GM23338 (cell line): ENCODE measurements around the gene UBXN10. TPM values are rescaled to one million over a fixed set of nuclear protein-coding genes. Genes with fewer than 3 reads are reported as not detected.

Source experiments
- ATAC-seq: fragments of 200-7000 bp; cut with Tn5 transposase; 3 replicates; pipeline ENCODE4 v1.9.1; 2020
- DNase-seq: peaks from one replicate; pipeline ENCODE4 v3.0.0-alpha.2; 2015; ENCODE audit warnings: low spot score
- H2AFZ ChIP-seq: fragments of 200-600 bp; sonication (generic); 2 replicates; pipeline ENCODE4 v1.8.0; 2016; ENCODE audit warnings: antibody characterized with exemption, mild to moderate bottlenecking, moderate library complexity
- H3F3A ChIP-seq: fragments of 200-600 bp; sonication (generic); replicated peaks from 2 replicates; pipeline ENCODE4 v1.8.0; 2017; ENCODE audit warnings: antibody characterized with exemption, mixed run types, low read depth
- H3K27ac ChIP-seq: fragments of 200-600 bp; sonication (generic); 2 replicates; pipeline ENCODE4 v1.6.1; 2016; ENCODE audit warnings: low read depth
- H3K27me3 ChIP-seq: fragments of 200-600 bp; sonication (generic); 2 replicates; pipeline ENCODE4 v1.8.0; 2016; ENCODE audit warnings: mild to moderate bottlenecking, mixed run types, moderate library complexity; ENCODE audit not compliant: insufficient read depth
- H3K36me3 ChIP-seq: fragments of 200-600 bp; sonication (generic); 2 replicates; pipeline ENCODE4 v1.8.0; 2016; ENCODE audit warnings: mild to moderate bottlenecking; ENCODE audit not compliant: insufficient read depth
- H3K4me1 ChIP-seq: fragments of 200-600 bp; sonication (generic); 2 replicates; pipeline ENCODE4 v1.8.0; 2016; ENCODE audit warnings: mild to moderate bottlenecking, moderate library complexity; ENCODE audit not compliant: insufficient read depth
- H3K4me2 ChIP-seq: fragments of 200-600 bp; sonication (generic); 2 replicates; pipeline ENCODE4 v1.7.1; 2017; ENCODE audit warnings: mixed run types
- H3K4me3 ChIP-seq: fragments of 200-600 bp; sonication (generic); 2 replicates; pipeline ENCODE4 v1.6.1; 2016; ENCODE audit warnings: mixed run types
- H3K79me2 ChIP-seq: fragments of 200-600 bp; sonication (generic); replicated peaks from 2 replicates; pipeline ENCODE4 v1.8.0; 2017; ENCODE audit warnings: mild to moderate bottlenecking; ENCODE audit not compliant: insufficient read depth
- H3K9me2 ChIP-seq: fragments of 200-600 bp; sonication (generic); 2 replicates; pipeline ENCODE4 v1.8.0; 2017; ENCODE audit not compliant: insufficient read depth
- H4K20me1 ChIP-seq: fragments of 200-600 bp; sonication (generic); replicated peaks from 2 replicates; pipeline ENCODE4 v1.8.0; 2017; ENCODE audit warnings: mild to moderate bottlenecking; ENCODE audit not compliant: insufficient read depth
- H3K27ac Mint-ChIP-seq: 2 replicates; pipeline ENCODE4 v1.8.0; 2020; ENCODE audit warnings: inconsistent platforms, mild to moderate bottlenecking, moderate library complexity, mixed read lengths
- H3K27me3 Mint-ChIP-seq: 3 replicates; pipeline ENCODE4 v1.8.0; 2022; ENCODE audit warnings: low read depth, mild to moderate bottlenecking, moderate library complexity, mixed read lengths, inconsistent platforms; ENCODE audit not compliant: insufficient read depth, poor library complexity
- H3K36me3 Mint-ChIP-seq: 3 replicates; pipeline ENCODE4 v1.8.0; 2021; ENCODE audit warnings: low read depth, mild to moderate bottlenecking, inconsistent platforms, moderate library complexity, mixed read lengths
- H3K4me1 Mint-ChIP-seq: 3 replicates; pipeline ENCODE4 v1.8.0; 2020; ENCODE audit warnings: mild to moderate bottlenecking, inconsistent platforms, mixed read lengths
- H3K4me3 Mint-ChIP-seq: 3 replicates; pipeline ENCODE4 v1.8.0; 2021; ENCODE audit warnings: moderate library complexity, mild to moderate bottlenecking, inconsistent platforms, mixed read lengths
- H3K9me3 Mint-ChIP-seq: 3 replicates; pipeline ENCODE4 v1.8.0; 2020; ENCODE audit warnings: moderate library complexity, mild to moderate bottlenecking, inconsistent platforms, mixed read lengths
- CREB1 ChIP-seq: fragments of 250-450 bp; sonication (Bioruptor Pico); IDR thresholded peaks from 2 replicates; pipeline ENCODE4 v1.5.0; 2020; ENCODE audit warnings: low read depth, mild to moderate bottlenecking, moderate library complexity
- CTCF ChIP-seq, 2 experiments: fragments of 200-600 bp in 1 of 2; sonication (generic) in 1 of 2; conservative IDR thresholded peaks; 2 replicates each; pipeline versions ENCODE4 v1.5.1 to v1.6.1; 2016 to 2017; ENCODE audit warnings: antibody characterized with exemption in 2 of 2, low read depth in 2 of 2, mild to moderate bottlenecking in 2 of 2, moderate library complexity in 1 of 2
- ETS1 ChIP-seq: IDR thresholded peaks from 2 replicates; pipeline ENCODE4 v1.6.1; 2016; ENCODE audit warnings: antibody characterized with exemption
- EZH2 ChIP-seq: fragments of 200-600 bp; sonication (generic); IDR thresholded peaks from one replicate; pipeline ENCODE4 v1.8.0; 2017; ENCODE audit warnings: antibody characterized with exemption, mild to moderate bottlenecking, low read depth; ENCODE audit not compliant: unreplicated experiment
- EZH2phosphoT487 ChIP-seq: fragments of 200-600 bp; sonication (generic); IDR thresholded peaks from one replicate; pipeline ENCODE4 v1.8.1; 2018; ENCODE audit warnings: antibody characterized with exemption; ENCODE audit not compliant: unreplicated experiment
- JUNB ChIP-seq: IDR thresholded peaks from one replicate; pipeline ENCODE4 v1.6.1; 2016; ENCODE audit warnings: antibody characterized with exemption; ENCODE audit not compliant: unreplicated experiment
- POLR2AphosphoS5 ChIP-seq: IDR thresholded peaks from 2 replicates; pipeline ENCODE4 v1.6.1; 2016; ENCODE audit warnings: antibody characterized with exemption, low read depth
- REST ChIP-seq: IDR thresholded peaks from one replicate; pipeline ENCODE4 v1.6.1; 2018; ENCODE audit warnings: antibody characterized with exemption; ENCODE audit not compliant: unreplicated experiment
- STAT1 ChIP-seq: IDR thresholded peaks from one replicate; pipeline ENCODE4 v1.6.1; 2016; ENCODE audit warnings: antibody characterized with exemption; ENCODE audit not compliant: unreplicated experiment
- ZNF114 ChIP-seq: fragments of 250-450 bp; sonication (Bioruptor Pico); IDR thresholded peaks from 2 replicates; pipeline ENCODE4 v1.5.0; 2020; ENCODE audit warnings: mild to moderate bottlenecking, moderate library complexity
- ZNF331 ChIP-seq: fragments of 250-450 bp; sonication (Bioruptor Pico); IDR thresholded peaks from 2 replicates; pipeline ENCODE4 v1.5.0; 2020; ENCODE audit warnings: low read depth, mild to moderate bottlenecking, moderate library complexity
- polyA plus RNA-seq: library from polyadenylated mRNA; unstranded; fragments of >200 nt; fragmentation: Nextera tagmentation; extraction: Ambion mirVana; gene quantifications from 2 replicates; pipeline ENCODE4 v1.2.1, GENCODE V29; 2016
- total RNA-seq: library from RNA; depleted of rRNA; stranded (reverse); fragments of >200 nt; shearing (Covaris generic); gene quantifications from 2 replicates; pipeline ENCODE4 v1.2.3, GENCODE V29; 2014

Gene UBXN10
- total and polyA plus RNA-seq, 2 experiments from 2014 or later = 0.27 to 0.69 TPM

GRCh38 chr1:20148571-20149500, 37.1 kb upstream of the UBXN10 start:
- no peak overlapping the region for H3K27ac Mint-ChIP-seq
- DNase-seq (no peak), ATAC-seq (no peak)
- no peak overlapping the region for H3K4me3 Mint-ChIP-seq
- peaks cover 15% of the 10 kb centered on the region; the same call in 2 of the 3 replicates for H3K4me1 Mint-ChIP-seq
- peaks cover 9% of the 10 kb centered on the region; the same call in 1 of the 2 replicates for H3K4me1 ChIP-seq
- H3F3A ChIP-seq = 0 out of 2 replicates have a peak, but pooled peaks cover 3% of the 10 kb centered on the region
- no peaks in the 10 kb centered on the region for H3K79me2 ChIP-seq
- no peak overlapping the region for H3K4me3 ChIP-seq
- no peak overlapping the region for H3K27ac ChIP-seq
- H3K27me3 Mint-ChIP-seq = peaks cover 1% of the 10 kb centered on the region
- TF ChIP-seq REST = no peak
- TF ChIP-seq JUNB = no peak
- no peak for TF ChIP-seq CTCF (conservative IDR thresholded peaks at IDR 0.05; ENCODE audit: low read depth in 2 of 2)
- no peak for TF ChIP-seq EZH2phosphoT487
- TF ChIP-seq CREB1 (CRISPR knock-in tag) = no peak
- TF ChIP-seq ZNF331 (CRISPR knock-in tag) = no peak
- TF ChIP-seq ETS1 = no peak
- no peak for TF ChIP-seq EZH2
- TF ChIP-seq STAT1 = no peak
- no peak for TF ChIP-seq ZNF114 (CRISPR knock-in tag)
- TF ChIP-seq POLR2AphosphoS5 = no peak
- H4K20me1 ChIP-seq = no peaks in the 10 kb centered on the region
- H2AFZ ChIP-seq = no peak overlapping the region
- H3K9me3 Mint-ChIP-seq = no peaks in the 10 kb centered on the region
- no peaks in the 10 kb centered on the region for H3K36me3 Mint-ChIP-seq
- H3K27me3 ChIP-seq = no peaks in the 10 kb centered on the region
- H3K4me2 ChIP-seq = no peak overlapping the region
- H3K36me3 ChIP-seq = no peaks in the 10 kb centered on the region
- H3K9me2 ChIP-seq = no peaks in the 10 kb centered on the region
